Panc1 (cell line): Measurements from ENCODE around the gene SHC4. TPM values are rescaled to one million over a fixed set of nuclear protein-coding genes. Genes with fewer than 3 reads are reported as not detected.
"Not testable (repeated sequence)": the region's sequence is repeated elsewhere in the genome, so short reads cannot be mapped to it uniquely, and the experiment has no call there.

Source experiments
- ATAC-seq: fragments of 200-7000 bp; cut with Tn5 transposase; 2 replicates; pipeline ENCODE4 v1.9.1; 2020; ENCODE audit warnings: mild to moderate bottlenecking, moderate library complexity
- BruUV-seq: library from RNA; stranded (reverse); fragments of 400-500 nt; replicated peaks from 2 replicates; lab custom pipeline; 2021; lab: Mats Ljungman, UMichigan
- CTCF ChIA-PET: fragments of 300-600 bp; sonication (Branson Sonifier 250); formaldehyde crosslinking; loops from one replicate; lab custom pipeline; 2022; ENCODE audit warnings: antibody characterized with exemption; lab: Charles Lee
- POLR2A ChIA-PET: fragments of 300-600 bp; sonication (Branson Sonifier 250); formaldehyde crosslinking; loops from one replicate; lab custom pipeline; 2022; ENCODE audit warnings: antibody characterized with exemption; lab: Charles Lee
- DNase-seq: peaks from one replicate; pipeline ENCODE4 v3.0.0-alpha.2; 2010; ENCODE audit warnings: low read depth, low spot score
- H3K27ac ChIP-seq: 2 replicates; pipeline ENCODE4 v1.5.1; 2011; ENCODE audit warnings: mild to moderate bottlenecking, low read length, inconsistent platforms
- H3K27me3 ChIP-seq: fragments of 200-500 bp; sonication (Bioruptor generic); 2 replicates; pipeline ENCODE4 v1.6.0; 2014; ENCODE audit warnings: low read length, inconsistent platforms; ENCODE audit not compliant: control insufficient read depth, insufficient read depth
- H3K36me3 ChIP-seq: fragments of 200-500 bp; sonication (Bioruptor generic); 2 replicates; pipeline ENCODE4 v1.5.1; 2014; ENCODE audit warnings: inconsistent platforms, mild to moderate bottlenecking, low read length, moderate library complexity; ENCODE audit not compliant: control insufficient read depth, insufficient read depth
- H3K4me1 ChIP-seq: 2 replicates; pipeline ENCODE4 v1.5.1; 2011; ENCODE audit warnings: inconsistent platforms, mild to moderate bottlenecking, low read length, moderate library complexity; ENCODE audit not compliant: control insufficient read depth, insufficient read depth
- H3K4me3 ChIP-seq, 2 experiments: 2 replicates each; pipeline ENCODE4 v1.5.1; 2011 to 2012; ENCODE audit warnings: low read depth in 2 of 2, low read length in 2 of 2, mild to moderate bottlenecking in 2 of 2, inconsistent platforms in 1 of 2, moderate library complexity in 1 of 2
- H3K9me3 ChIP-seq: fragments of 200-500 bp; sonication (Bioruptor generic); 2 replicates; pipeline ENCODE4 v1.5.1; 2014; ENCODE audit warnings: low read depth, mild to moderate bottlenecking, inconsistent platforms, low read length, moderate library complexity; ENCODE audit not compliant: control insufficient read depth, insufficient read depth
- POLR2AphosphoS5 ChIP-seq: IDR thresholded peaks from 2 replicates; pipeline ENCODE4 v1.6.1; 2012; ENCODE audit warnings: mild to moderate bottlenecking, low read depth, low read length, moderate library complexity
- SIN3A ChIP-seq: IDR thresholded peaks from 2 replicates; pipeline ENCODE4 v1.6.1; 2012; ENCODE audit warnings: low read depth, mild to moderate bottlenecking, low read length, moderate library complexity, borderline replicate concordance; ENCODE audit not compliant: insufficient read depth
- TCF7L2 ChIP-seq: IDR thresholded peaks from 2 replicates; pipeline ENCODE4 v1.6.1; 2011; ENCODE audit warnings: mild to moderate bottlenecking, low read depth, low read length, inconsistent platforms
- in situ Hi-C: cut with HindIII; loops from 2 replicates; pipeline ENCODE4 v1.10.0; 2016; ENCODE audit warnings: low sequenced_read_pairs, low pct_unique_long_range_greater_than_20kb
- intact Hi-C: fragments of 100-400 bp; cut with micrococcal nuclease; formaldehyde crosslinking; loops from one replicate; pipeline ENCODE4 v1.10.0; 2022; ENCODE audit not compliant: unreplicated experiment
- total RNA-seq: library from RNA; stranded (reverse); gene quantifications from one replicate; pipeline ENCODE4 v1.2.1, GENCODE V29; 2021; ENCODE audit not compliant: unreplicated experiment
- TF ChIP-seq, protein P1 (sequence below): fragments of 450-650 bp; IDR thresholded peaks from 2 replicates; pipeline ENCODE4 v1.5.1; 2017; ENCODE audit warnings: mild to moderate bottlenecking
- TF ChIP-seq, protein P2 (sequence below), 2 experiments: IDR thresholded peaks; 2 replicates each; pipeline ENCODE4 v1.6.1; 2011 to 2012; ENCODE audit warnings: low read depth in 2 of 2, control low read depth in 1 of 2, low read length in 1 of 2, mild to moderate bottlenecking in 1 of 2, moderate library complexity in 1 of 2; ENCODE audit not compliant: insufficient read depth in 1 of 2

Gene SHC4
- total RNA-seq, 1 experiment from 2014 or later: 0.10 TPM

DNA sequence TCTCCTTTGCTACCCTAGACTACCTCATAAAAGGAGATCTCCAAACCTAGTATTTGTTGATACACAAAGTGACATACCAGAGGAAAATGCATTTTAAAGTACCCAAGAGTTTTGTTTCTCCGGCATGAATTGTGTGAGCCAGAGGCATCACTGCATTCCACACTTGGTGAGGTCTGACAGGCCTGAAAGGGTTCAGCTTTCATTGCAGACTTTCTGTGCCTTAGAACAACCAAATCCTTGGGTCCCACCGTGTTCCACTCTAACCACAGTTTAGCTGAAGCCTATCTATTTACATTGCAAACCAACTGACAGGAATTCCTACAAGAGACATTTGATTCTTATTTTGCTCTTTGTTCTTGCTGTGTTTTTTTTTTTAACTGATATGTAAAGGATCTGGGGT is 106.8 kb downstream of the SHC4 start:
- BruUV-seq: no TSS peak
- in situ Hi-C loops (no loop called here), intact Hi-C loops (no loop called here)
- Histone ChIP-seq H3K4me1 (peaks cover 4% of the 10 kb centered on the region; the same call in 1 of the 2 replicates), H3K9me3 (no peaks in the 10 kb centered on the region), H3K36me3 (no peaks in the 10 kb centered on the region), H3K27me3 (no peaks in the 10 kb centered on the region), H3K27ac (no peak overlapping the region), H3K4me3 (no peak overlapping the region)
- ChIA-PET CTCF (interaction anchor here (0.5 to 0.7 kb wide), 3 partner anchors 21 to 506 kb away, joined by 3 to 4 read pairs (median 3); partner anchors contain the start of gene EID1), POLR2A (no interaction called here)
- ATAC-seq: no peak
- TF ChIP-seq, protein P1, sequence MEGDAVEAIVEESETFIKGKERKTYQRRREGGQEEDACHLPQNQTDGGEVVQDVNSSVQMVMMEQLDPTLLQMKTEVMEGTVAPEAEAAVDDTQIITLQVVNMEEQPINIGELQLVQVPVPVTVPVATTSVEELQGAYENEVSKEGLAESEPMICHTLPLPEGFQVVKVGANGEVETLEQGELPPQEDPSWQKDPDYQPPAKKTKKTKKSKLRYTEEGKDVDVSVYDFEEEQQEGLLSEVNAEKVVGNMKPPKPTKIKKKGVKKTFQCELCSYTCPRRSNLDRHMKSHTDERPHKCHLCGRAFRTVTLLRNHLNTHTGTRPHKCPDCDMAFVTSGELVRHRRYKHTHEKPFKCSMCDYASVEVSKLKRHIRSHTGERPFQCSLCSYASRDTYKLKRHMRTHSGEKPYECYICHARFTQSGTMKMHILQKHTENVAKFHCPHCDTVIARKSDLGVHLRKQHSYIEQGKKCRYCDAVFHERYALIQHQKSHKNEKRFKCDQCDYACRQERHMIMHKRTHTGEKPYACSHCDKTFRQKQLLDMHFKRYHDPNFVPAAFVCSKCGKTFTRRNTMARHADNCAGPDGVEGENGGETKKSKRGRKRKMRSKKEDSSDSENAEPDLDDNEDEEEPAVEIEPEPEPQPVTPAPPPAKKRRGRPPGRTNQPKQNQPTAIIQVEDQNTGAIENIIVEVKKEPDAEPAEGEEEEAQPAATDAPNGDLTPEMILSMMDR: no peak
- TF ChIP-seq, protein P2, sequence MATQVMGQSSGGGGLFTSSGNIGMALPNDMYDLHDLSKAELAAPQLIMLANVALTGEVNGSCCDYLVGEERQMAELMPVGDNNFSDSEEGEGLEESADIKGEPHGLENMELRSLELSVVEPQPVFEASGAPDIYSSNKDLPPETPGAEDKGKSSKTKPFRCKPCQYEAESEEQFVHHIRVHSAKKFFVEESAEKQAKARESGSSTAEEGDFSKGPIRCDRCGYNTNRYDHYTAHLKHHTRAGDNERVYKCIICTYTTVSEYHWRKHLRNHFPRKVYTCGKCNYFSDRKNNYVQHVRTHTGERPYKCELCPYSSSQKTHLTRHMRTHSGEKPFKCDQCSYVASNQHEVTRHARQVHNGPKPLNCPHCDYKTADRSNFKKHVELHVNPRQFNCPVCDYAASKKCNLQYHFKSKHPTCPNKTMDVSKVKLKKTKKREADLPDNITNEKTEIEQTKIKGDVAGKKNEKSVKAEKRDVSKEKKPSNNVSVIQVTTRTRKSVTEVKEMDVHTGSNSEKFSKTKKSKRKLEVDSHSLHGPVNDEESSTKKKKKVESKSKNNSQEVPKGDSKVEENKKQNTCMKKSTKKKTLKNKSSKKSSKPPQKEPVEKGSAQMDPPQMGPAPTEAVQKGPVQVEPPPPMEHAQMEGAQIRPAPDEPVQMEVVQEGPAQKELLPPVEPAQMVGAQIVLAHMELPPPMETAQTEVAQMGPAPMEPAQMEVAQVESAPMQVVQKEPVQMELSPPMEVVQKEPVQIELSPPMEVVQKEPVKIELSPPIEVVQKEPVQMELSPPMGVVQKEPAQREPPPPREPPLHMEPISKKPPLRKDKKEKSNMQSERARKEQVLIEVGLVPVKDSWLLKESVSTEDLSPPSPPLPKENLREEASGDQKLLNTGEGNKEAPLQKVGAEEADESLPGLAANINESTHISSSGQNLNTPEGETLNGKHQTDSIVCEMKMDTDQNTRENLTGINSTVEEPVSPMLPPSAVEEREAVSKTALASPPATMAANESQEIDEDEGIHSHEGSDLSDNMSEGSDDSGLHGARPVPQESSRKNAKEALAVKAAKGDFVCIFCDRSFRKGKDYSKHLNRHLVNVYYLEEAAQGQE (IDR thresholded peaks at IDR 0.05; ENCODE audit: insufficient read depth in 1 of 2, low read depth in 2 of 2, low read length in 1 of 2): no peak
- TF ChIP-seq TCF7L2: no peak
- TF ChIP-seq SIN3A: no peak
- TF ChIP-seq POLR2AphosphoS5: no peak
- DNase-seq: no peak

DNA sequence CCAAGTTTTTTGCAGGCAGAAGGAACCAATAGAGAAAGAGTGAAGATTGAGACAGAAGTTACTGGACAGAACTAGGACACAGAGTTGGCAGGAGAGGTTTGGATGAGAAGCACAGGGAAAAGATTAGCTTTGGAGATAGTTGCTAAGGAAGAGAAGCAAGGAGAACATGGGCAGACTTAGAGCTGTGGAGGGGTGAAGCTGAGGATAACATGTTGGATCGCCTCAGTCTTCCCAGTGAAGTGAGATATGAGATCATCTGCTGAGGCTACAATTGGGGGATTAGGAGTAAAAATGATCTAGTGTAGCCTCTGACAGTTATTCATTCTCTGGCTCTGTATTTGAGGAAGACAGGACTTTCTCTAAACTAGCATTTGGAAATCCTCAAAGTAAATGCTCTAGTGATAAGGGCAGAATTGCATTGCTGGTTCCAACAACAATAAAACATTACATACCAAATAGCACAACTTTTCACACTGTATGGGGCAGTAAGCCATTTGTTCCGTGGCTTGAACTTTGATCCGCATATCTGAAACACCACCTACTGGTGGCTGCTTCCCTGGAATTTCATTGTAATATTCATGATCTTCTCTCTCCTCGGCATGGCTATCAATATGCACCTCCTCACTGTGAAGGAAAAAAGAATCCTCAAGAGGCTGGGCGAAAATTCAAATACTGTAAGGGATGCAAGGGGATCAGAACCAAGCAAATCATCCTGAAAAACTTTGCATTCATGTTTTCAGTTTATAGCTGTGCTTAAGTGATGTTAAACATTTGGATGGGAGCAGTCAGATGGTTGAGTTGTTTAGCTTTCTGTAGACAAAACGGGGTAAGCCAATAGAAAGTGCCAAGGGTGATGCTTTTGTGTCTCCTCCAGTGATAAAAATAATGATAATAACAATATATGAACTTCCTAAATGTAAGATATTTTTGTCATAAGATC is 107.9 kb downstream of the SHC4 start:
- CTCF ChIA-PET: interaction anchor here (0.6 kb wide), 1 partner anchor 551 kb away, joined by 4 read pairs; no protein-coding TSS in a partner anchor
- no peaks in the 10 kb centered on the region for H3K36me3 ChIP-seq
- DNase-seq (no peak), ATAC-seq (peak; percentile 83)
- POLR2A ChIA-PET: no interaction called here
- in situ Hi-C loops: no loop called here
- no peak overlapping the region for H3K27ac ChIP-seq
- no peaks in the 10 kb centered on the region for H3K9me3 ChIP-seq
- BruUV-seq: no TSS peak
- no peaks in the 10 kb centered on the region for H3K27me3 ChIP-seq
- TF ChIP-seq POLR2AphosphoS5 (no peak), SIN3A (no peak)
- TF ChIP-seq, protein P1: peak; percentile 69
- TF ChIP-seq, protein P2 (IDR thresholded peaks at IDR 0.05; ENCODE audit: insufficient read depth in 1 of 2, low read depth in 2 of 2, low read length in 1 of 2): no peak
- no peak overlapping the region for H3K4me3 ChIP-seq
- peaks cover 4% of the 10 kb centered on the region; the same call in 1 of the 2 replicates for H3K4me1 ChIP-seq
- intact Hi-C loops: no loop called here

DNA sequence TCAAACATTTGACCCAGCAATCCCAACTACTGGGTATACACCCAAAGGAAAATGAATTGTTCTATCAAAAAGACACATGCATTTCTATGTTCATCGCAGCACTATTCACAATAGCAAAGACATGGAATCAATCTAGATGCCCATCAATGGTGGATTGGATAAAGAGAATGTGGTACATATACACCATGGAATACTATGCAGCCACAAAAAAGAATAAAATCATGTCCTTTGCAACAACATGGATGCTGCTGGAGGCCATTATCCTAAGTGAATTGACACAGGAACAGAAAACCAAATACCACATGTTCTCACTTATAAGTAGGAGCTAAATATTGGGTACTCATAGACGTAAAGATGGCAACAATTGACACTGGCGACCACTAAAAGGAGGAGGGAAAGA is 109.3 kb downstream of the SHC4 start:
- H3K27me3 ChIP-seq, H3K9me3 ChIP-seq, H3K36me3 ChIP-seq, intact Hi-C loops, CTCF ChIA-PET, in situ Hi-C loops, ATAC-seq, H3K4me3 ChIP-seq, BruUV-seq, H3K27ac ChIP-seq, H3K4me1 ChIP-seq, POLR2A ChIA-PET, DNase-seq: not testable (repeated sequence)
